Measurements from ENCODE around the gene ADNP. TPM values are rescaled to one million over a fixed set of nuclear protein-coding genes. Genes with fewer than 3 reads are reported as not detected.

Gene ADNP
- total and polyA plus RNA-seq, 2 donors (not counting 1 experiment from before 2014, with no cell fraction given), result 20.4 to 94.8 TPM

DNA sequence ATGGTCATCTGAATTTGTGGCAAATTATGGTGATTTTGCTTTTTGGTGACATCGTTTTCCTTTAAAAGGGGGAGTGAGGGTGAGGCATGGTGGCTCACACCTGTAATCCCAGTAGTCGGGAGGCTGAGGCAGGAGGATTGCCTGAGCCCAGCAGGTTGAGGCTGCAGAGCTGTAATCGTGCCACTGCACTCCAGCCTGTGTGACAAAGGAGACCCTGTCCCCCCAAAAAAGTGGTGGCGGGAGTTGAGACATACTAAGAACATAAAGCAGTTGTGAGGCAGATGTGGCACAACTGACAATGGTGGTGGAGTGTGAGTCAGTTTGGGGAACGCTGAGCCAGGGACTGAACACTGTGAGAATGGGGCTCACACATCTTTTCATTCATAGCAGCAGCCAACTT lies 45.5 kb downstream of the ADNP start:
- peaks cover 0 to 30% of the 10 kb centered on the region in 2 experiments for H3K36me3 ChIP-seq (replicated peaks in 1 of 2; ENCODE audit: control extremely low read depth in 1 of 2, control insufficient read depth in 1 of 2, extremely low read depth in 1 of 2, insufficient read depth in 2 of 2, low read length in 1 of 2)
- ChIA-PET CTCF (interaction anchor here (0.9 kb wide), 1 partner anchor 92 kb away, joined by 3 read pairs; no protein-coding TSS in a partner anchor), POLR2A (interaction anchor here (0.6 kb wide), 2 partner anchors 15 to 69 kb away, joined by 3 to 7 read pairs; no protein-coding TSS in a partner anchor)
- no peaks in the 10 kb centered on the region for H3K4me1 ChIP-seq (ENCODE audit: control insufficient read depth in 2 of 2, insufficient read depth in 2 of 2, low read length in 2 of 2)
- ATAC-seq (ENCODE audit: low read depth), result no peak
- no peak overlapping the region for H2AFZ ChIP-seq (ENCODE audit: insufficient read depth, low read depth, low read length, poor library complexity, severe bottlenecking)
- Mint-ChIP-seq H3K9me3 (ENCODE audit: insufficient read depth) (no peaks in the 10 kb centered on the region), H3K27ac (peak overlapping the region; percentile 20), H3K27me3 (no peaks in the 10 kb centered on the region), H3K4me3 (no peak overlapping the region), H3K4me1 (no peaks in the 10 kb centered on the region)
- 96% methylated on average over 3 of the region's 5 CpGs for WGBS (ENCODE audit: insufficient coverage)
- no peaks in the 10 kb centered on the region for H3K9me3 ChIP-seq (ENCODE audit: control extremely low read depth in 1 of 3, control insufficient read depth in 2 of 3, insufficient read depth in 1 of 3, low read length in 2 of 3)
- intact Hi-C loops (cut with micrococcal nuclease), result no loop called here
- no peak overlapping the region for H3K4me2 ChIP-seq (replicated peaks; ENCODE audit: low read depth, low read length, poor library complexity, severe bottlenecking)
- H3K79me2 ChIP-seq (ENCODE audit: control insufficient read depth, insufficient read depth, low read length), result no peaks in the 10 kb centered on the region
- H3K4me3 ChIP-seq (ENCODE audit: control extremely low read depth in 1 of 5, extremely low read depth in 1 of 5, insufficient read depth in 1 of 5, low read depth in 2 of 5, low read length in 4 of 5), result no peak overlapping the region
- H4K20me1 ChIP-seq (ENCODE audit: control insufficient read depth, insufficient read depth, low read length, poor library complexity, severe bottlenecking), result no peaks in the 10 kb centered on the region
- H3K27ac ChIP-seq (ENCODE audit: low read length in 2 of 2), result no peak overlapping the region
- no peak for TF ChIP-seq EZH2 (IDR thresholded peaks at IDR 0.05; ENCODE audit: borderline replicate concordance, insufficient read depth, low read depth, low read length, poor library complexity, severe bottlenecking)
- no peak overlapping the region for H3K9ac ChIP-seq (ENCODE audit: low read length)
- H3K27me3 ChIP-seq (replicated peaks in 1 of 4; ENCODE audit: control extremely low read depth in 1 of 4, control insufficient read depth in 3 of 4, insufficient read depth in 4 of 4, low read length in 3 of 4), result no peaks in the 10 kb centered on the region
- no peak for DNase-seq

DNA sequence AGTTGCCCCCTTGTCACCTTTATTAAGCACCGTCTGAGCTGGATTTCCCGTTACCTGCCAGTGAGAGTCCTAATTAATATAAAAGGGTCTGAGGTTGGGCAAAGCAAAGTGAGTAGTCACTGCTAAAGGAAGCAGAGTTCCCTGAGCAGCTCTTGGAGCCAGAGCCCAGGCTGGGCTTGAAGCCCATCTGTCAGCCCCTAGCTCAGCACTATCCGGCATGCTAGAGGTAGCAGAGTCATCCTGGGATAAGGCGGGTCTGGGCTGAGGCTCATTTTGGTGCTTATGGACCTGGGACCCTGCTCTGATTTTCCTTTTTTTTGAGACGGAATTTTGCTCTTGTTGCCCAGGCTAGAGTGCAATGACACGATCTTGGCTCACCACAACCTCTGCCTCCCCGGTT lies 46.2 kb downstream of the ADNP start:
- Histone ChIP-seq H4K20me1 (ENCODE audit: control insufficient read depth, insufficient read depth, low read length, poor library complexity, severe bottlenecking) (no peaks in the 10 kb centered on the region), H3K9ac (ENCODE audit: low read length) (no peak overlapping the region), H3K27ac (ENCODE audit: low read length in 2 of 2) (no peak overlapping the region), H3K27me3 (replicated peaks in 1 of 4; ENCODE audit: control extremely low read depth in 1 of 4, control insufficient read depth in 3 of 4, insufficient read depth in 4 of 4, low read length in 3 of 4) (no peaks in the 10 kb centered on the region), H3K79me2 (ENCODE audit: control insufficient read depth, insufficient read depth, low read length) (no peaks in the 10 kb centered on the region), H3K4me3 (ENCODE audit: control extremely low read depth in 1 of 5, extremely low read depth in 1 of 5, insufficient read depth in 1 of 5, low read depth in 2 of 5, low read length in 4 of 5) (no peak overlapping the region), H3K4me2 (replicated peaks; ENCODE audit: low read depth, low read length, poor library complexity, severe bottlenecking) (no peak overlapping the region), H3K4me1 (ENCODE audit: control insufficient read depth in 2 of 2, insufficient read depth in 2 of 2, low read length in 2 of 2) (no peaks in the 10 kb centered on the region), H3K36me3 (replicated peaks in 1 of 2; ENCODE audit: control extremely low read depth in 1 of 2, control insufficient read depth in 1 of 2, extremely low read depth in 1 of 2, insufficient read depth in 2 of 2, low read length in 1 of 2) (peaks cover 0 to 30% of the 10 kb centered on the region in 2 experiments), H2AFZ (ENCODE audit: insufficient read depth, low read depth, low read length, poor library complexity, severe bottlenecking) (no peak overlapping the region), H3K9me3 (ENCODE audit: control extremely low read depth in 1 of 3, control insufficient read depth in 2 of 3, insufficient read depth in 1 of 3, low read length in 2 of 3) (no peaks in the 10 kb centered on the region)
- TF ChIP-seq, protein P1, sequence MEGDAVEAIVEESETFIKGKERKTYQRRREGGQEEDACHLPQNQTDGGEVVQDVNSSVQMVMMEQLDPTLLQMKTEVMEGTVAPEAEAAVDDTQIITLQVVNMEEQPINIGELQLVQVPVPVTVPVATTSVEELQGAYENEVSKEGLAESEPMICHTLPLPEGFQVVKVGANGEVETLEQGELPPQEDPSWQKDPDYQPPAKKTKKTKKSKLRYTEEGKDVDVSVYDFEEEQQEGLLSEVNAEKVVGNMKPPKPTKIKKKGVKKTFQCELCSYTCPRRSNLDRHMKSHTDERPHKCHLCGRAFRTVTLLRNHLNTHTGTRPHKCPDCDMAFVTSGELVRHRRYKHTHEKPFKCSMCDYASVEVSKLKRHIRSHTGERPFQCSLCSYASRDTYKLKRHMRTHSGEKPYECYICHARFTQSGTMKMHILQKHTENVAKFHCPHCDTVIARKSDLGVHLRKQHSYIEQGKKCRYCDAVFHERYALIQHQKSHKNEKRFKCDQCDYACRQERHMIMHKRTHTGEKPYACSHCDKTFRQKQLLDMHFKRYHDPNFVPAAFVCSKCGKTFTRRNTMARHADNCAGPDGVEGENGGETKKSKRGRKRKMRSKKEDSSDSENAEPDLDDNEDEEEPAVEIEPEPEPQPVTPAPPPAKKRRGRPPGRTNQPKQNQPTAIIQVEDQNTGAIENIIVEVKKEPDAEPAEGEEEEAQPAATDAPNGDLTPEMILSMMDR (IDR thresholded peaks at IDR 0.05), result no peak
- no peak for TF ChIP-seq EZH2 (IDR thresholded peaks at IDR 0.05; ENCODE audit: borderline replicate concordance, insufficient read depth, low read depth, low read length, poor library complexity, severe bottlenecking)
- intact Hi-C loops (cut with micrococcal nuclease), result no loop called here
- H3K27ac Mint-ChIP-seq, result no peak overlapping the region
- WGBS (ENCODE audit: insufficient coverage), result 97% methylated on average over 7 of the region's 7 CpGs
- DNase-seq (no peak), ATAC-seq (ENCODE audit: low read depth) (no peak)
- H3K4me1 Mint-ChIP-seq, result no peaks in the 10 kb centered on the region
- CTCF ChIA-PET, result interaction anchor here (1.2 to 1.9 kb wide), 2 partner anchors 12 to 45 kb away, joined by 5 read pairs; no protein-coding TSS in a partner anchor
- POLR2A ChIA-PET, result no interaction called here
- no peaks in the 10 kb centered on the region for H3K9me3 Mint-ChIP-seq (ENCODE audit: insufficient read depth)
- H3K27me3 Mint-ChIP-seq, result no peaks in the 10 kb centered on the region
- no peak overlapping the region for H3K4me3 Mint-ChIP-seq

Data from B cell (primary cell).